B cell (primary cell): Measurements from ENCODE around the gene IFI35.

Experiments
- CTCF ChIP-seq: fragments of 200-600 bp; IDR thresholded peaks from one replicate; pipeline ENCODE4 v1.8.0; 2022; ENCODE audit warnings: antibody characterized with exemption, mild to moderate bottlenecking
- EZH2 ChIP-seq: IDR thresholded peaks from 2 replicates; pipeline ENCODE4 v1.6.1; 2012; ENCODE audit warnings: borderline replicate concordance, low read depth, mild to moderate bottlenecking, moderate library complexity, low read length; ENCODE audit not compliant: insufficient read depth, poor library complexity, severe bottlenecking

- TF ChIP-seq EZH2 (no peak), CTCF (no peak)
These were observed 31.3 kb upstream of the IFI35 start for GRCh38 chr17:42975265-42975664.
